Liver (tissue), 9 donors: ENCODE measurements around the gene ITPRID1. TPM values are rescaled to one million over a fixed set of nuclear protein-coding genes. Genes with fewer than 3 reads are reported as not detected.

Experiments used
- DNase-seq: peaks from one replicate; pipeline ENCODE4 v3.0.0-alpha.2; 2017; ENCODE audit warnings: low spot score
- H3K27ac ChIP-seq, 2 donors: one replicate each; pipeline ENCODE4 v1.7.0; 2013; ENCODE audit warnings: inconsistent platforms in 2 of 2, low read length in 2 of 2, control low read depth in 1 of 2, low read depth in 1 of 2, mild to moderate bottlenecking in 1 of 2
- H3K27me3 ChIP-seq, 4 donors: one replicate each; pipeline versions ENCODE4 v1.6.1 to v1.7.0; 2013; ENCODE audit warnings: low read length in 3 of 4, inconsistent platforms in 1 of 4, mild to moderate bottlenecking in 1 of 4, moderate library complexity in 1 of 4; ENCODE audit not compliant: control insufficient read depth in 4 of 4, insufficient read depth in 4 of 4
- H3K36me3 ChIP-seq, 4 donors: one replicate each; pipeline versions ENCODE4 v1.6.1 to v1.7.0; 2013; ENCODE audit warnings: low read length in 3 of 4, mild to moderate bottlenecking in 3 of 4, low read depth in 1 of 4, moderate library complexity in 1 of 4; ENCODE audit not compliant: control insufficient read depth in 4 of 4, insufficient read depth in 3 of 4
- H3K4me1 ChIP-seq, 4 donors: one replicate each; pipeline versions ENCODE4 v1.6.1 to v1.7.0; 2013; ENCODE audit warnings: low read length in 3 of 4, mild to moderate bottlenecking in 3 of 4, moderate library complexity in 1 of 4; ENCODE audit not compliant: control insufficient read depth in 4 of 4, insufficient read depth in 4 of 4
- H3K4me3 ChIP-seq, 3 donors: one replicate each; pipeline versions ENCODE4 v1.6.1 to v1.7.0; 2013; ENCODE audit warnings: low read length in 3 of 3, control low read depth in 1 of 3, low read depth in 1 of 3, mild to moderate bottlenecking in 1 of 3
- H3K9ac ChIP-seq, 2 donors: one replicate each; pipeline ENCODE4 v1.7.0; 2013; ENCODE audit warnings: low read length in 2 of 2, mild to moderate bottlenecking in 2 of 2, moderate library complexity in 2 of 2, control low read depth in 1 of 2, low read depth in 1 of 2
- H3K9me3 ChIP-seq, 4 donors: one replicate each; pipeline versions ENCODE4 v1.6.1 to v1.7.0; 2013; ENCODE audit warnings: low read length in 3 of 4; ENCODE audit not compliant: control insufficient read depth in 4 of 4
- ATF3 ChIP-seq: IDR thresholded peaks from 2 replicates; pipeline ENCODE4 v1.6.1; 2016; ENCODE audit warnings: antibody characterized with exemption
- CTCF ChIP-seq: fragments of 150-350 bp; IDR thresholded peaks from 2 replicates; pipeline ENCODE4 v1.5.1; 2017; ENCODE audit warnings: improper control_type of control experiment, low read depth, low read length; ENCODE audit not compliant: missing input control
- EGR1 ChIP-seq, 2 donors: IDR thresholded peaks; 2 replicates each; pipeline ENCODE4 v1.6.1; 2016 to 2018; ENCODE audit warnings: antibody characterized with exemption in 2 of 2, low read depth in 2 of 2
- FOXA1 ChIP-seq: IDR thresholded peaks from 2 replicates; pipeline ENCODE4 v1.6.1; 2016; ENCODE audit warnings: antibody characterized with exemption
- FOXA2 ChIP-seq: IDR thresholded peaks from 2 replicates; pipeline ENCODE4 v1.6.1; 2016; ENCODE audit warnings: antibody characterized with exemption
- HNF4A ChIP-seq, 2 donors: conservative IDR thresholded peaks; 2 replicates each; pipeline ENCODE4 v1.6.1; 2016; ENCODE audit warnings: antibody characterized with exemption in 2 of 2, mild to moderate bottlenecking in 2 of 2
- HNF4G ChIP-seq: IDR thresholded peaks from 2 replicates; pipeline ENCODE4 v1.6.1; 2016; ENCODE audit warnings: antibody characterized with exemption
- MAX ChIP-seq: IDR thresholded peaks from 2 replicates; pipeline ENCODE4 v1.6.1; 2016; ENCODE audit warnings: antibody characterized with exemption
- NR2F2 ChIP-seq: IDR thresholded peaks from 2 replicates; pipeline ENCODE4 v1.6.1; 2016; ENCODE audit warnings: antibody characterized with exemption
- RAD21 ChIP-seq, 2 donors: IDR thresholded peaks; 2 replicates each; pipeline ENCODE4 v1.6.1; 2016; ENCODE audit warnings: antibody characterized with exemption in 2 of 2, mild to moderate bottlenecking in 2 of 2
- REST ChIP-seq: IDR thresholded peaks from 2 replicates; pipeline ENCODE4 v1.6.1; 2016; ENCODE audit warnings: antibody characterized with exemption, mild to moderate bottlenecking
- RXRA ChIP-seq, 2 donors: IDR thresholded peaks; 2 replicates each; pipeline ENCODE4 v1.6.1; 2017 to 2018; ENCODE audit warnings: antibody characterized with exemption in 2 of 2, mild to moderate bottlenecking in 1 of 2
- SP1 ChIP-seq: IDR thresholded peaks from 2 replicates; pipeline ENCODE4 v1.6.1; 2018; ENCODE audit warnings: antibody characterized with exemption, mild to moderate bottlenecking
- TAF1 ChIP-seq: conservative IDR thresholded peaks from 2 replicates; pipeline ENCODE4 v1.6.1; 2016; ENCODE audit warnings: antibody characterized with exemption, mild to moderate bottlenecking
- YY1 ChIP-seq: IDR thresholded peaks from 2 replicates; pipeline ENCODE4 v1.6.1; 2016; ENCODE audit warnings: antibody characterized with exemption, mild to moderate bottlenecking
- ZBTB33 ChIP-seq: IDR thresholded peaks from 2 replicates; pipeline ENCODE4 v1.6.1; 2016; ENCODE audit warnings: antibody characterized with exemption
- WGBS: extraction: QIAGEN DNeasy Blood & Tissue Kit; methylation state at CpG from one replicate; pipeline ENCODE4 v1.1.7; 2013; 5-methylcytosine and 5-hydroxymethylcytosine counted together
- polyA plus RNA-seq, 2 donors: library from polyadenylated mRNA; stranded (reverse) in 1 of 2; unstranded in 1 of 2; fragments of 200-250 nt in 1 of 2; fragments of >200 nt in 1 of 2; fragmentation: Nextera tagmentation in 1 of 2; extraction: Ambion mirVana in 1 of 2; gene quantifications; one replicate each; pipeline versions ENCODE4 v1.2.1 to v1.2.3, GENCODE V29; 2013 to 2015
- total RNA-seq, 2 donors: library from RNA; depleted of rRNA; stranded (reverse); fragments of >200 nt; gene quantifications; one replicate each; pipeline ENCODE4 v1.2.3, GENCODE V29; 2014
- donor health status: healthy.
- donor health status: healthy.
- donor health status: healthy.
- donor health status: healthy.
- donor health status: healthy.

ITPRID1 gene
- total and polyA plus RNA-seq, 4 donors, result not detected

GRCh38 chr7:31648288-31648687 lies 134.4 kb downstream of the ITPRID1 start:
- Histone ChIP-seq H3K9me3 (no peaks in the 10 kb centered on the region), H3K4me3 (no peak overlapping the region), H3K36me3 (no peaks in the 10 kb centered on the region), H3K9ac (no peak overlapping the region), H3K4me1 (no peaks in the 10 kb centered on the region), H3K27me3 (no peaks in the 10 kb centered on the region), H3K27ac (no peak overlapping the region)
- no peak for DNase-seq
- WGBS, result 83% methylated on average over 1 of the region's 1 CpG
- TF ChIP-seq HNF4A (conservative IDR thresholded peaks at IDR 0.05) (no peak), RAD21 (IDR thresholded peaks at IDR 0.05) (peak in 1 of 2 donors; percentile 16)

GRCh38 chr7:31648880-31649279 lies 135.0 kb downstream of the ITPRID1 start:
- Histone ChIP-seq H3K9me3 (no peaks in the 10 kb centered on the region), H3K4me3 (no peak overlapping the region), H3K27ac (no peak overlapping the region), H3K36me3 (no peaks in the 10 kb centered on the region), H3K9ac (no peak overlapping the region), H3K4me1 (no peaks in the 10 kb centered on the region), H3K27me3 (no peaks in the 10 kb centered on the region)
- TF ChIP-seq REST, result no peak
- DNase-seq, result no peak
- whole genome bisulfite sequencing, result 83% methylated on average over 4 of the region's 4 CpGs

GRCh38 chr7:31651234-31652062 lies 137.6 kb downstream of the ITPRID1 start:
- Histone ChIP-seq H3K27ac (no peak overlapping the region), H3K4me1 (no peaks in the 10 kb centered on the region), H3K9ac (no peak overlapping the region), H3K9me3 (no peaks in the 10 kb centered on the region), H3K36me3 (no peaks in the 10 kb centered on the region), H3K4me3 (no peak overlapping the region), H3K27me3 (peaks cover 0 to 2% (median 0%) of the 10 kb centered on the region in 4 donors)
- WGBS, result 55% methylated on average over 7 of the region's 7 CpGs
- no peak for DNase-seq
- TF ChIP-seq ZBTB33 (no peak), RXRA (IDR thresholded peaks at IDR 0.05) (no peak), CTCF (no peak), EGR1 (IDR thresholded peaks at IDR 0.05; ENCODE audit: low read depth in 2 of 2) (no peak), NR2F2 (no peak), RAD21 (IDR thresholded peaks at IDR 0.05) (no peak), FOXA1 (no peak), YY1 (no peak), FOXA2 (no peak), MAX (no peak), ATF3 (no peak), REST (no peak), HNF4A (conservative IDR thresholded peaks at IDR 0.05) (no peak), TAF1 (no peak), HNF4G (no peak), SP1 (no peak)
